DMS 273 (cell line): ENCODE measurements around the gene BANP.
"Not testable (repeated sequence)": the region's sequence is repeated elsewhere in the genome, so short reads cannot be mapped to it uniquely, and the experiment has no call there.

Experiments used
- DNase-seq: peaks from one replicate; lab custom pipeline; 2025; ENCODE audit not compliant: unreplicated experiment; lab: John Stamatoyannopoulos, UW

Gene BANP

DNA sequence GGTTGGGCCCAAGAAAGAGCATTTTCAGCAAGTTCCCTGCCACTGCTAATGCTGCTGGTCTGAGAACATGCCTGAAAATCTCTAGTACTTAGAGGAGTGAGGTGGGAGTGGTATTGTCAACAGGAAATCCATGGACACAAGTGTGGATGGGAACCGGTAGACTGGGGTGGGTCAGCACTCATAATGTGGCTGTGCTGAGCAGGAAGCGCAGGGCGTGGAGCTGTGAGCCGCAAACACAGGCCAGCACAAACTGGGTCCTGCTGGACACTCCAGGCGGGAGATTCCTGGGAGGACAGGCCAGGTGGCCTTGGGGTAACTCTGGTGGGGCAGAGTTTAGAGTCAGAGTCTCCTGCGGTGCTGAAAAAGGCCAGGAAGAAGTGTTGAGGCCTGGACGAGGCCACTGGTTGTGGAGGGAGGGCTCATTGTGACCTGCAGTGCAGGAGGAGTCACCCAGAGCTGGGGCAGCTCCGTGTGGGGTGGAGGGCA, 62.6 kb downstream of the BANP start:
- no peak for DNase-seq

DNA sequence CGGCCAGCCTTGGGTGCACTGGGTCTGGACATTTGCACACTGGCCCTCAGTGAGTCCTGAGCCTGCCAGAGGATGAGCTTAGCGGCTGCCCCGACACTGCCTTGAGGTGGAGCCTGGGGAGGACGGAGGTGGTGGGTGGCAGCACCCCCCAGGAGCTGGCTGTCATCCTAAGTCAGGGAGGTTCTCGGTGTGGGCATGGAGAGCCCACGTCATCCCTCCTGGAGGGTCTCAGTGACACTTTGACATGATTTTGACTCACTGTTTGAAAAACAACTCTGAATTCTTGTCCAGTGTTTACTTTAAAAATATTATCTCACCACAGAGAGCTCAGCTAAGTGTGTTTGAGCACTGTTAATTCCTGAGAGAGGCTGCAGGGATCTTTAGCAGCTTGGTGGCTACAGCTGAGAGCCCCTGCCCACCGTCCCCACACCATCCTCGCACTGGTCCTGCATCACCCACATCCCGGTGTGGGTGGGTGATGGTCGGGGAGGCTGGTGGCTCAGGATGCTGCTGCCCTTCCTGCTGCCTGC, 63.1 kb downstream of the BANP start:
- no peak for DNase-seq

DNA sequence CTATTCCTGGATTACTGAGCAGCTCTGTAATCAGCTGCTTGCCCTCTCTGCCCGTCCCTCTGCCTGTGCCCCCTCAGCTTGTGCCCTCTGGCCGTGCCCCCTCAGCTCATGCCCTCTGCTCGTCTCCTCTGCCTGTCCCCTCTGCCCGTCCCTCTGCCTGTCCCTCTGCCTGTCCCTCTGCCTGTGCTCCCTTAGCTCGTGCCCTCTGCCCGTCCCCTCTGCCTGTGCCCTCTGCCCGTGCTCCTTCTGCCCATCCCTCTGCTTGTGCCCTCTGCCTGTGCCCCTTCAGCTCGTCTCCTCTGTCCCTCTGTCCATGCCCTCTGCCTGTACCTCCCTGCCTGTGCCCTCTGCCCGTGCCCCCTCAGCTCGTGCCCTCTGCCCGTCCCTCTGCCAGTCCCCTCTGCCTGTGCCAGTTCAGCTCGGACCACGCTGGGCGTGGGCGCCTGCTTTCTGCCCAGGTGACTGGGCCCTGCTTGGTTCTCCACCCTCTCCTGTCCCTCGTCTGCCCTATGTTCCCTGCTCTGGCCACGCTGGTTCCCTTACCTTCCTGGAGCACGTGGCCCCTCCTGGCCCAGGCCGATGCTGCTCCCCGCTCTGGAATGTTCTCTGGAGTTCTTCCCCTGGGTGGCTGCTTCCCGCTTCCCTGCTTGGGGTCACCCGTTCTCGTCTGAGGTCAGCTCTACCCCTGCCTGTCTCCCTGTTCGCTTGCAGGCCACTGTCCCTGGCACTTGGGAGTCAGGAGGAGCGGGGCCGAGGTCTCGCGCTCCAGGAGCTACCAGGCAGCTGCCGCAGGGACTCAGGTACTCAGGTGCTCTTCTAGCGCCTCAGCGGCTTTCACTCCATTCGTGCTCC, 63.9 kb downstream of the BANP start:
- no peak for DNase-seq

DNA sequence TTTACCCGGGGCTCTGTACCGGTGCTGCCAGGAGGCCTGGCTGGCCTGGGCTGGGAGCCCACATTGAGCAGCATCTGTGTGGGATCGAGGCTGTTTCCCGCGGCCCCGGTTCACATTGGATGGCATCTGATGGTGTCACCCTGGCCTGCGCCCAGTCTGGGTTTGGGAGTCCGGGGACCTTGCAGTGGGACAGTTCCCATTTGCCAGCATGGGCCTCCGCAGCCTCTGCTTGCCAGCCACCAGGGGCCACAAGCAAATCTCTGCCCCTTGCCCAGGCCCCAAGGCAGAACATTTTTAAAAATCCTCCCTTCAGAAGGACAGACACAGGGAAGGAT, 64.5 kb downstream of the BANP start:
- DNase-seq, result no peak

DNA sequence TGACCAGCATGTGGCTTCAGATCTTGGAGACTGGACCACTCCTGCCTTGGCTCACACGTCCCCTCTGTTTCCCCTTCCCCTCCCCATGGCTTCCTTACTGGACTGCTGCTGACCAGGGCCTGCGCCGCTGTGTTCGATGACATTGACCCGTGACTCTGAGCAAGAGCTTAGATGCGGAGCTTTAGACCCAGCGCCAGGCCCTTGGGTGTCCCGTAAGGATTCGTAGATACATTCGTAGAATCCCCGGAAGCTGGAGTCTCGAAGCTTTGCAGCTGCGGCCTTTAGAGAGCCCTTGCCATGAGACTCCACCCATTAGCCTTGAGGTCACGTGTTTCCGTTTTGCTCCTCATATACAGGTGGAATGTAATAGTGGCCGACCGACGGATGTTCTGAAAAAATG, 65.2 kb downstream of the BANP start:
- not testable (repeated sequence) for DNase-seq

DNA sequence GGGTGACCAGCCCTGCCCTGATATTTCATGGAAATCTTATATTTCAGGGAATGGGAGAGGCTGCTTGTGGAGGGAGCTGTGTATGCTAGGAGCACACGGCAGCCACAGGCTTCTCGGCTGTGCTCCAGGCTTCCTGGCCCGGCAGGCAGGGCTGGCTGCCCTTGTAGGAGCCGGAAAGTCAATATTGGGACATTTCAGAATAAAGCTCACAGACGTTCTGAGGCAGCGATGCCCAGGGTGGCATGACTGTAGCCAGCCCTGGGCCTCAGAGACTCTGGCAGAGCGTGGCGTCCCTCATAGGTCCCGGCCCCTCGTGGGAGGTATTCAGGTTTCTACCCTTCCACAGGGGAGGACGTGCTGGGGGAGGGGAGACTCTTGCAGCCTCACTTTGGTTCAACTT, 65.7 kb downstream of the BANP start:
- DNase-seq, result no peak

DNA sequence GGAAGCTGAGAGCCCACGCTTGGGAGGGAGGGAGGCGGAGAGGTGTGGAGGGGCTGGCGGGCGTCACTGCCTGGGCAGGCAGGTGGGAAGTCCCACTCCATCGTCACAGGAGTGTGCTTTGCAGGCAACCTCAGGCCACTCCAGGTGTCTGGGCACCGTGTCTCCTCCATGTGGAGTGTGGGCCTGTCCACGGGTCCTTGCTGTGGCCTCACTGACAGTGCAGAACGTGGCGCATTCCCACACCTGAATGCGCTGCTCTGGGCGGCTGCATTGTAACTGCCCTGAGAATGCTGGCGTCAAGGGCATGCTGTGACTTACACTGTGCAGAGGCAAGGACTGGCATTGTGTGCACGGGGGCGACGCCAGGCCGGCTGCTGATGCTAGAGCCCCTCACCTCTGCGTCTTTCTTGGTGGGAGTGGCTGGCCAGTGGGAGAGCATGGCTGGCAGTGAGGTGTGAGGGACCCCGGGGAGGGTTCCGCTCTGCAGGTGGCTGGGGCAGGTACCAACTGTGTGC, 66.4 kb downstream of the BANP start:
- DNase-seq, result no peak

DNA sequence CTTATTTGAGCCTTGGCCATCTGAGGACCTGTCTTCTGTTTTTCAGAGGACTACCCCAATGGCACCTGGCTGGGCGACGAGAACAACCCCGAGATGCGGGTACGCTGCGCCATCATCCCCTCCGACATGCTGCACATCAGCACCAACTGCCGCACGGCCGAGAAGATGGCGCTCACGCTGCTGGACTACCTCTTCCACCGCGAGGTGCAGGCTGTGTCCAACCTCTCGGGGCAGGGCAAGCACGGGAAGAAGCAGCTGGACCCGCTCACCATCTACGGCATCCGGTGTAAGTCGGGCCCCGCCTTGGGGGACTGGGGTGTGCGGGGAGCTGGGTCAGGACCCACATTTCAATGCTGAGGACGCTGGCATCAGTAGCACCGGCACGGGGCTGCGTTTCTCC, 67.1 kb downstream of the BANP start:
- DNase-seq, result not testable (repeated sequence)

DNA sequence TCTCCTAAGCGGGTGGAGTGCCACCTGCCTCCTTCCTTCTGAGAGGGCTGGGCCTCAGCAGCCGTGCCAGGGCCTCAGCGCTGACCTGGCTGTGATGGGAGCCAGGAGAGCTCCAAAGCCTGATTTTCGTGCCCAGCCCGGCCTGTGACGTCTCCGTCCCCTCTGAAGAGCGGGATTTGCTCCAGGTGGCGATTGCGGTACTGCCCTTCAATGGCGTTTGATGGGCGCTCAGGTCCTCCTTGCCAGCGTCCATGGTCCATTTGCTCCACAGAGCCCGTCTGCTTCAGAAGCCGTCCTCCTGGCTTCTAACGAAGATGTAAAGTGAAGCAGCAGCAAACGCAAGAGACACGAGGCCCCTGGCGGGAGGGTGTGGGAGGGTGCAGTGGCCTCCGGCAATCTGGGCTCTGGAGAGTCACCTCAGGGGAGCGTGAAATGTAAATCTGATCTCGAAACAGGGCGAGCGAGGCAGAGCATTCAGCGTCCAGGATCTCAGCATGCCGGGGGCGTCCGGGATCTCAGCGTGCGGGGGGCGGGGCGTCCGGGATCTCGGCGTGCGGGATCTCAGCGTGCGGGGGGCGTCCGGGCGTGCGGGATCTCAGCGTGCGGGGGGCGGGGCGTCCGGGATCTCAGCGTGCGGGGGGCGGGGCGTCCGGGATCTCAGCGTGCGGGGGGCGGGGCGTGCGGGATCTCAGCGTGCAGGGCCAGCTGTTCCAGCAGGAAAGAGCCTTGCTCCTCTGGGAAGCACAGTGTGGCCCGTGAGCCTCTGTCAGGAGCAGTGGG, 68.0 kb downstream of the BANP start:
- not testable (repeated sequence) for DNase-seq

DNA sequence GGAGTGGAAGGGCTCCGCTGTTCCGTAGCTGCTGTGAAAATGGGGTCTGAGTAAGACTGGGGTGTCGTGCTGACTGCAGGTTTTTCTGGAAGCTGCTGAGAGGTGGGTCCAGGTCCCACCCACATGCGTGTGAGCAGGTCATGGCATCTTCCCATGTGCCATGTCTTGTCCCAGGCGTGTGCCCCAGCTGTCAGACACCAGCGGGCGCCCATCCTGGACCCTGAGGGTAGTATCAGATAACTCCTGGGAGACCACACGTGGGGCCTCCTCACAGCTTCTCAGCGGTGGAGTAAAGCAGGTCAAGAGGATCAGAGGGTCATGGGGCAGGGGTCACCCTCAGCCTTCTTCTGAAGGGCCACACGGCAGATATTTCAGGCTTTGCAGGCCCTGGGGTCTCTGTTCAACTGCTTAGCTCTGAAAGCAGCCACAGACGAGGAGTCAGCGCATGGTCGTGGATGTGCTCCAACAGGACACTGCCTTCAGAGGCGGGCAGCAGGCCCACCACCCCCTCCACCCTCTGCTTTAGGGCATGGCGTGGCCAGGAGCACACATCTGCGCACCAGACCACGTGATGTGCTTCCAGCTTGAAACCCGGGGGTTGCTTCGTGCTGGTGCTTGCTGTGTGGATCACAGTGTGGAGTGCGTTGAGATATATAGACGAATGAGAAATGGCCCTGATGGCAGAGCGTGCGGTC, 68.7 kb downstream of the BANP start:
- DNase-seq, result no peak

DNA sequence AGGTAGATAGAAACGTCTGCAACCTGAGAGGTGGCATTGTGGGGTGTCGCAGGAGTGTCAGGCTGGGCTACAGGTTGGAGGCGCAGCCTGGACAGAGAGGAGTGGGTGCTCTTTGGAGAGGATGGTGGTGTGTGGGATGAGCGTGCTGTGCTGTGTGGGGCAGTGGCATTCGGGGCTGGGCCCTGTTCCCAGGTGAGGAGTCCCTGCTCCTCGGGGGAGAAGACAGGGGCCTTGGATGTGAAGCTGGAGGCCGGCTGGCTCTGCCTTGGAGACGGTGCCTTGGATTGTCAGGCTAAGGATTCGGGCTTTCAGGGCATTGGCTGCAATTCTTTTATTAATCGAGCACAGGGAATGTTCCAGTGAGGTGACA, 69.3 kb downstream of the BANP start:
- no peak for DNase-seq

DNA sequence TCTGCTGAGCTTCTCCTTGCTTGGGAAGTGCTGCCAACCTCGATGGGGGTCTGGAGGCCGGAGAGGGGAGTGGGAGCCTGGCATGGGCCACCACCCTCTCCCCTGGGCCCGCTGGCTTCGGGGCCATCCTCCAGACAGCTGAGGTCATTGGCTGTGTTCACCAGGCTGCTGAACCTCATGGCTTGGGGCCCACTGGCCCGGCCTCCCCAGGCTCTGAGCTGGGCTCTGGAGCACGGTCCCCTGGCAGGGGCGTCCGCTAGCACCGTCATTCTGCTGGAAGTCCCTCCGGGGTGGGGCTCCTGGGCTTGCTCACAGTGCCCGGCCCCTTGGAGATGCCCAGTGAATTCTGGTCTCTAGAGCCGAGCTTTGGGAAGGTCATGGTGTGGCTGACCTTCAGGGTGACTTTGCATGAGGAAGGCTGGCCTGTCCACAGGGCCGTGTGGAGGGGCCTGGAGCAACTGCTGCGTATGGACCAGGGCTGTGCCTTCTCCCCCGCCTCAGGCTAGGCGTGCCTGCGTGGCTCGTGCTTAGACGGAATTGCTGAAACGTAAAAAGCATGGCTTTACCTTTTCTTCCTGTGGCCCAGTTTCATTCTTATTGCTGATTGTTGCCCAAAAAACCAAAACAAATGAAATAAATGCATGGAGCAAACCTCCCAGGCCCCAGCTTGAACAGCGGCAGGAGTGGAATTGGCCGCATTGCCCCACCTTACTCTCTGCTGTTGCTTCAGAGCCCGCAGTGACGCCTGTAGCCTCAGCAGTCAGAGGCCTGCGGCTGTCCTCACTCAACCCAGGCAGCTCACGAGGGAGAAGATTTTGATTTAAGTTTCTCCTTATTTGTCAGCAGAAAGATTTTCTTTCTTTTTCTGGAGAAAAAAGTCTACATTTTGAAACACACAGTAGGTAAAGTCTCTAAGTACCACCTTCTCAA, 70.1 kb downstream of the BANP start:
- not testable (repeated sequence) for DNase-seq

DNA sequence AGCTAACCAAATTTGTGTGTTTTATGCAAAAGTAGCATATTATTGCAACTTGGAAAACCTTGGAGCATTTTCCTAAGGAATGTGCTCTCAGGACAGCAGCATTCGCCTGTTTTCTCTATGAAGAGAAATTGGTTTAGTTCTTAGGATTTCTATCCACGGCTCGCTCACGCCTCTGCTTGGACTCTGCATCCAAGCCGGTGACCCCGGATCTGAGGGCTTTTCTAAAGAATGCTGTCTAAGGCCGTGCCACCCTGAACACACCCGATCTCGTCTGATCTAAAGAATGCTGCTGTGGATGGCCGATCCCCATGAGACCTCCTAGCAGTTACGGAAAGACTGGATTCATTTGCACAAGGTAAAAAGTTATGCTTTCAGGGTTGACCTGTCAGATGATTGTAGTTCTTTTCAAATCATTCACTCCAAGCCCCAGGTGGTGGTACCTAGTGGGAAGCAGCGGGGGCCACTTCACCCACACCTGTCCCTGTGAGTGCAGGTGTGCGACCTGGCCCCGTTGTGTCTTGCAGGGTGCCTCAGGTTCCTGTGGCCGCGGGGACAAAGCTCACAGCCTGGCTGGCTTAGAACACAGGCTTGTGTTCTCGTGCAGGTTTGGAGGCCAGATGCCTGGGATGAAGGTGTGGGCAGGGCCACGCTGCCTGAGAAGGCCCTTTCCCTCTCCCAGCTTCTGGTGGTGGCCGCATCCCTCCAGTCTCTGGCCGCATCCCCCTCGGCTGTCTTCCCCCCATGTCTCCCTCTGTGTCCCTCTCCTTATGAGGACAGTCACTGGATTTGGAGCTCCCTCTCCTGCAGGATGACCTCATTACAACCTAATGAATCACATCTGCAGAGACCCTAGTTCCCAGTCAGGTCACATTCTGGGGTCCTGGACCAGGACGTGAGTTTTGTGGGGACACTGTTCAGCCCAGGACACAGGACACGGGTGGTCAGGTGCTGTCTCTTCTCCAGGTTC, 71.1 kb downstream of the BANP start:
- no peak for DNase-seq

DNA sequence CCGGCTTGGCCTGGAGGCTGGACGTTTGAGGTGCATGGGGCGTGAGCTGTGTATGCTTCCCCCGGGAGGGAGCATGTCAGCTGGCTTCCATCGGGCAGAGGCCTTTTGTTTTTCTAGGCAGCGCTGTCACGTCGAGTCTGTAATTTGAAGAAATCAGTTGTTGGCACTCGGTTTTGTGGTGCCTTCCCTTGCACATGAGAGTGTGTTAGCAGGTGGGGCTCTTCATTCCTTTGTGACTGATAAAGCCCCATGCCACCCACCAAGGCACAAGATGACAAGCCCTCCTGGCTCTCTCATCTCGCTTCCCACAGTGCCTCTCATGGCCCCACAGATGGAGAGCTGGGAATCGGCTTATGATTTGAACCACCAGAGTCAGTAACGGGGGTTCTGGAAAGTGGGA, 72.1 kb downstream of the BANP start:
- no peak for DNase-seq

DNA sequence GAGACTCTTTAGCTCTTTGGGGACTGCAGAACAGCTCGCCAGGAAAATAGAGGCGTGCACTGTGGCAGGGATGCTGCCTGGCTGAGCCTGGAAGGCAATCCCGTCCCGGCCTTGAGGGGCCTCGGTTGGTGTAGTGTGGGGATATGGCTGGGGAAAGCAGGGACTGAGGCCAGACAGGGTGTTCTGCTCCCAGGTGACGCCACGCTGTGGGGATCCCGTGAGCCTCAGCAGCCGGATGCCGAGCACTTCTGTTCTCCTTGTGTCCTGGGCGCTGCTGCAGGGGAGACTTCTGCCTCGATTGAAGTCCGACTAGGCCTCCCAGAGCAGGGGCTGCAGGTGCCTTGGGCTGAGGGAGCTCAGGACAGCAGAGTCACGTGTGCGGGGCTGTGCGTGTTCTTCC, 72.6 kb downstream of the BANP start:
- no peak for DNase-seq

DNA sequence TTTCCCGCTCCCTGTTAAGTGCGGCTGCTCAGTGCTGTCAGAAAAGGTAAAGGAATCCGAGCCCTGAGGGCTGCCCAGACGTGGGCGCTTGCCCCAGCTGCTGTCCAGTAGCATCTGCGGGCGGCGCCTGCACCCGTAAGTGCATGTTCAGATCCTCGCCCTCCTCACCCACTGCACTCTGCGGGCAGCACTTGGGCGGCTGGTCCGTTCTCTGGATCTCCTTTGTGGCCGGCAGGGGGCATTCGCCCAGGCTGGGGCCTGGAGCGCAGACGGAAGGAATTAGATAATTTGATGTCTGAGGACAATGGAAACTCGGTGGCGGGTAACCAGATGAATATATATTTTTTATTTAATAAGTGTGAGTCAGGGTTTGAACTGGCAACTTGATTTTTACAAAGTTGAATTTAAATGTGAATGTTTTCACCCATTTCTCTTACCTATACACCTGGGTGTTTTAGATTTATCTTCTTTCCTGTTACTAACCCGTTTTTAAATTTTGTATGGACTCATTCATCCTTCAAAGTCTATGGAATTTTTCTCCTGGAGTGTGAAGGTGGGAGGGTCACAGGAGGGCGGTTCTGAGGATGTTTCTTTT, 73.4 kb downstream of the BANP start:
- peak; percentile 17 for DNase-seq

DNA sequence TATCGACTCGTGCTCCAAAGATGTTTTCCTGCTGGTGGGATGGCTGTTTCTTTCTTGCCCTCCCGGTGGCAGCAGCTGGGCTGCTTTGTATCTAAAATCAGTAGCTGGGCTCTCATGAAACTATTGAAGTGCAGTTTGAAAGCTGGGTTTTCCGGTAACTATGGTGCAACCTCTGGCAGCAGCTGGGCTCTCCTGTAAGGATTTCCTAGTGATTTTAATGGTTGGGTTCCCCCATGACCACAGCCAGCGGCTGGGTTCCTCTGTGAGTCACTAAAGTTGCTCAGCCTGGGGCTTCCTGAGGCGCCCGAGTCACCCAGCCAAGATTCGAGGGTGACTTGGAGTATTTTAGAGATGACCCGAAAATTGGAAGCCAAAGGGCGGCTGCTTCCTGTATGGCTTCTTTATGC, 73.9 kb downstream of the BANP start:
- DNase-seq, result not testable (repeated sequence)

DNA sequence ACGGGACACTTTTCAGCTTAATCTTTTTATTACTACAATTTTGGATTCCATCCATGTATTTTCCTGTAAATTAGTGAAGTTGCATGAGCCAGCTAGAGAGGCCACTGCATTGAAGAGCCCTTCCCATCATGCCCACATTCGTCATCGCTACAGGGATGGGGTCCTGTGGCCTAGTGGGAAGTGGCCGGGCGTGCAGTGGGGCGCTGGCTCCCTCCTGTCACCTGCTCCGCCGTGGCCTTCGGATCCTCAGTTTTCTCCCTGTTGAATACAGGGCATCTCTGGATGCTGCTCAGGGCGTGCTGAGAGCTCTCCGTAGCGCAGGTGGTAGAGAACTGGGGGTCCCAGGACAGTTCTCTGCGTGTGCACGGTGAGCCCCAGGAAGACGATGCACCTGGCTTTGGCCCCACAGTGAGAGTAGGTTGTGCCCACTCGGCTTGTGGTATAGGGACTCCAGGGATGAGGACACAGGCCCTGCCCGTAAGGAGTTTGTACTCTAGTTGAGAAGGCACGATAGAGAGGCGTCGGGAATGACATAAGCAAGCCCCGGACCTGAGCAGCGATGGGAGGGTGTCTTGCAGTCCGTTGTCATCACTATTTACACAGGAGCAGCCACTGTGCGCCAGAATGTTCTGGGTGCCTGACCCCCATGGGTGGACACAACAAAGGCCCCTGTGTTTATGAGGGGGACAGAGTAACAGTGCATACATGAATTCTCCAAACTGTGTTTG, 74.8 kb downstream of the BANP start:
- not testable (repeated sequence) for DNase-seq
